ENCODE measurements around the gene GCNA. TPM values are rescaled to one million over a fixed set of nuclear protein-coding genes. Genes with fewer than 3 reads are reported as not detected.
A peak's percentile ranks its signal among the peaks of the same experiment; 100 is the strongest.

The GCNA gene
- total RNA-seq, 1 donor from 2014 or later, result 4.6 TPM

DNA sequence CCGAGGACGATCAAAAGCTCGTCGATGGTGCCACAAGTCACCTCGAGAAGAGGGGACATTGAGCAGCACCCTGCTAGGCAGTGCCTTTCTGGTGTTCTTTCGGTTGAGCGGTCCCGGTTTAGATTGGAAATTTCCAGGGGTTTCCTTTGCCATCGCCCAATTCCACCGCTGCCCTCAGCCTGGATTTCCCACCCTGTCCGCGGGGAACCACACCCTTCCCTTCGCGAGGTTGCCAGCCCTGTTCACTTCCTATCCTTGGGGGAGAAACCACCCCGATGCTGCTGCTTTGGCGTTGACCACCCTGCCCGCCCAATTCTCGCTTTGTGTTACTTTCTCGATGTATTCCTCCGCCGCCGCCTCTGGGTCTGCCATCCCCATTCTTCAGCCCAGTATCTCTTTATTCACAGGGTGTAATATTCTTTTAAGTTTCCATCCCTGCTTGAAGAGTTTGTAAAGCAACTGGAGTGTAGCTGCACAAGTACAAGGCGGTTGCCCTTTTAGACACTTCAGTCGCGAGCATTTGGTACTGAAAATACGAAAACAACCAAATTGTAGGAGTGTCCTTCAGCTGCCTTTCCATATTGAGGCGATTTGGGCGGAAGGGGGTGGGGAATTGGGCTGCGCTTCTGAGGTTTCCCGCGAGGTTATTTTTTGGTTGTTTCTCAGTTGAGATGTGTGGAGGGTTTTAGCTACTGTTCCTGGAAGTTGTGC lies 44.2 kb upstream of the GCNA start:
- DNase-seq (ENCODE audit: extremely low spot score, unreplicated experiment), result no peak
- Mint-ChIP-seq H3K27me3 (ENCODE audit: unreplicated experiment) (no peaks in the 10 kb centered on the region), H3K36me3 (ENCODE audit: unreplicated experiment) (no peaks in the 10 kb centered on the region), H3K4me3 (ENCODE audit: unreplicated experiment) (peak overlapping the region; percentile 92), H3K27ac (ENCODE audit: unreplicated experiment) (peak overlapping the region; percentile 90), H3K9me3 (ENCODE audit: unreplicated experiment) (peaks cover 6% of the 10 kb centered on the region), H3K4me1 (ENCODE audit: unreplicated experiment) (peaks cover 38% of the 10 kb centered on the region)
- TF ChIP-seq, protein P1, sequence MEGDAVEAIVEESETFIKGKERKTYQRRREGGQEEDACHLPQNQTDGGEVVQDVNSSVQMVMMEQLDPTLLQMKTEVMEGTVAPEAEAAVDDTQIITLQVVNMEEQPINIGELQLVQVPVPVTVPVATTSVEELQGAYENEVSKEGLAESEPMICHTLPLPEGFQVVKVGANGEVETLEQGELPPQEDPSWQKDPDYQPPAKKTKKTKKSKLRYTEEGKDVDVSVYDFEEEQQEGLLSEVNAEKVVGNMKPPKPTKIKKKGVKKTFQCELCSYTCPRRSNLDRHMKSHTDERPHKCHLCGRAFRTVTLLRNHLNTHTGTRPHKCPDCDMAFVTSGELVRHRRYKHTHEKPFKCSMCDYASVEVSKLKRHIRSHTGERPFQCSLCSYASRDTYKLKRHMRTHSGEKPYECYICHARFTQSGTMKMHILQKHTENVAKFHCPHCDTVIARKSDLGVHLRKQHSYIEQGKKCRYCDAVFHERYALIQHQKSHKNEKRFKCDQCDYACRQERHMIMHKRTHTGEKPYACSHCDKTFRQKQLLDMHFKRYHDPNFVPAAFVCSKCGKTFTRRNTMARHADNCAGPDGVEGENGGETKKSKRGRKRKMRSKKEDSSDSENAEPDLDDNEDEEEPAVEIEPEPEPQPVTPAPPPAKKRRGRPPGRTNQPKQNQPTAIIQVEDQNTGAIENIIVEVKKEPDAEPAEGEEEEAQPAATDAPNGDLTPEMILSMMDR (IDR thresholded peaks at IDR 0.05), result no peak

DNA sequence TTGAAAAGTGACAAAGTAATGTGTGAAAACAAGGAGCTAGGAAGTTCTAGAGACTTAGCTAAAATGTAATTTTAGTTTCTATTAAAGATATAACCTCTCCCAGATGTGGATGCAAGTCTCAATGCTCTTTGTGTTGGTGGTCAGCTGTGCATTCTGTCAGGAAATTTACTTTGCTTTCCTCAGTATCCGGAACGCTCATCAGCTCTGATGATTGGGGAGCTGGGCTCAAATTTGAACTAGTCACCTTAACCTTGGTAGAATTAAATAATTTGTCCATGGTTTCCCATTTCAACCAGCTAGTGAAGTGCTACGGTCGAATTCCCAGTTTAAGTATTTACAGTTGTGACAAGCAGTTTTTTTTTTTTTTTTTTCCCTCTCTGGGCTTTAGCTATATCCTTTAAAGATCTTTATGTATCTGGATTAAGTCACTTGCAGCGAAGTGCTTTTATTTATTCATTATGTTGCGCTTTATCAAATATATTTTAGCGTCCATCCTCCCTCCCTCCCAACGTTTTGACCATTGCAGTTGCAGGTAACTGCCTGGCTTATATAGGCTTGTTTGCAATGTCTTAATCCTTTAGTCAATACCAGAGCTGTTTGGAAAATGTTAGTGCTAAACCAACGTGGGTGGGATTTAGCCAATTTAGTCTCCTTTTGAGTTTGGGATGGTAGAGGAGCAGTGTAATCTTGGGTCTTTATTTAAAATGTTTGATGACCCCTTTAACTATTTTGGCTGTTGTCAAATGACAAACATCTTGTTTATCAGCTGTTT lies 43.3 kb upstream of the GCNA start:
- Mint-ChIP-seq H3K4me3 (ENCODE audit: unreplicated experiment) (peak overlapping the region; percentile 92), H3K9me3 (ENCODE audit: unreplicated experiment) (no peaks in the 10 kb centered on the region), H3K27me3 (ENCODE audit: unreplicated experiment) (no peaks in the 10 kb centered on the region), H3K36me3 (ENCODE audit: unreplicated experiment) (peaks cover 6% of the 10 kb centered on the region), H3K4me1 (ENCODE audit: unreplicated experiment) (peaks cover 47% of the 10 kb centered on the region), H3K27ac (ENCODE audit: unreplicated experiment) (peak overlapping the region; percentile 90)
- DNase-seq (ENCODE audit: extremely low spot score, unreplicated experiment), result no peak
- TF ChIP-seq, protein P1 (IDR thresholded peaks at IDR 0.05), result no peak

DNA sequence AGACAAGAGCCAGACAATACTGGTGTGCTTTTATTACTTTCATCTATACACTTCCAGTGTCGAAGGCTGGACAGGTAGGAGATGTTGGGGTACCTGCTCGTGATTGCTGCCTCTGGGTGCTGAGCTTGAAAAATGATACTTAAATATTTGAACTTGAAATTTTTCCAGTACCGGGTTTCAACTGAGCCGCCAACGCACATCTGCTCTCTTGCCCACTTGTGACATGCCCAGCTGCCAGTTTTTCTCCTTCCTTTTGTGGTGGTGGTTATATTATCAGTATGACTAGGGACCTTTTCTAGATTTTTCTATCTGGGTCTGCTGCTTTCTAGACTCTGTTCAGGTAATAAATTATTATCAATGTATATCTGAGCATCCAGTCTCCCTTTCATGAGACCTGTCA lies 42.0 kb upstream of the GCNA start:
- Mint-ChIP-seq H3K27ac (ENCODE audit: unreplicated experiment) (peak overlapping the region; percentile 29), H3K4me3 (ENCODE audit: unreplicated experiment) (peak overlapping the region; percentile 92), H3K27me3 (ENCODE audit: unreplicated experiment) (no peaks in the 10 kb centered on the region), H3K9me3 (ENCODE audit: unreplicated experiment) (no peaks in the 10 kb centered on the region), H3K36me3 (ENCODE audit: unreplicated experiment) (peaks cover 9% of the 10 kb centered on the region), H3K4me1 (ENCODE audit: unreplicated experiment) (peaks cover 54% of the 10 kb centered on the region)
- DNase-seq (ENCODE audit: extremely low spot score, unreplicated experiment), result no peak
- TF ChIP-seq, protein P1 (IDR thresholded peaks at IDR 0.05), result no peak

DNA sequence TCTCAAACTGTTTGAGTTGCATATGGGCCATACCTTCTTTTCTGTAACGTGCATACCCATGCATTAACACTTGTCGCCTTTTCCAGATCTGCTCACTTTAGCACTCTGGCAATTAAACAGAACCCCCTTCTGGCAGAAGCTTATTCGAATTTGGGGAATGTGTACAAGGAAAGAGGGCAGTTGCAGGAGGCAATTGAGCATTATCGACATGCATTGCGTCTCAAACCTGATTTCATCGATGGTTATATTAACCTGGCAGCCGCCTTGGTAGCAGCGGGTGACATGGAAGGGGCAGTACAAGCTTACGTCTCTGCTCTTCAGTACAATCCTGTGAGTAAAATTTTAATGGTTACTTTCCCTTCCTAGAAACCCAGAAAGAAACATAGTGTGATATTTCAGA lies 40.5 kb upstream of the GCNA start:
- Mint-ChIP-seq H3K27me3 (ENCODE audit: unreplicated experiment) (no peaks in the 10 kb centered on the region), H3K4me1 (ENCODE audit: unreplicated experiment) (peaks cover 58% of the 10 kb centered on the region), H3K9me3 (ENCODE audit: unreplicated experiment) (no peaks in the 10 kb centered on the region), H3K27ac (ENCODE audit: unreplicated experiment) (no peak overlapping the region), H3K36me3 (ENCODE audit: unreplicated experiment) (peaks cover 9% of the 10 kb centered on the region), H3K4me3 (ENCODE audit: unreplicated experiment) (no peak overlapping the region)
- TF ChIP-seq, protein P1 (IDR thresholded peaks at IDR 0.05), result no peak
- DNase-seq (ENCODE audit: extremely low spot score, unreplicated experiment), result no peak

DNA sequence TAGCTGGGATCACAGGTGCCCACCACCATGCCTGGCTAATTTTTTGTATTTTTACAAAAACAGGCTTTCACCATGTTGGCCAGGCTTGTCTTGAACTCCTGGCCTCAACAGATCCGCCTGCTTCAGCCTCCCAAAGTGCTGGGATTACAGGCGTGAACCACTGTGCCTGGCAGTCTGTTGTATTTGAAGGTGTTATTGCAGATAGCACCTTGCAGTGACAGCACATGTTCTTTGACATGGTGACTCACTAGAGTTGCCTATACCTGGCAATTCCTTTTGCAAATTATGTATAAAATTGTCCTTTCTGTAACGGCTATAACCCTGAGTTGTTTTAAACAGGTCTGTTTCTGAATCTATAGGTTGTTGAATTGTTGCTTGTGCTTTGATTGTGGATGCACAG lies 37.4 kb upstream of the GCNA start:
- no peak for DNase-seq (ENCODE audit: extremely low spot score, unreplicated experiment)
- Mint-ChIP-seq H3K36me3 (ENCODE audit: unreplicated experiment) (peaks cover 9% of the 10 kb centered on the region), H3K9me3 (ENCODE audit: unreplicated experiment) (no peaks in the 10 kb centered on the region), H3K4me3 (ENCODE audit: unreplicated experiment) (no peak overlapping the region), H3K4me1 (ENCODE audit: unreplicated experiment) (peaks cover 75% of the 10 kb centered on the region), H3K27ac (ENCODE audit: unreplicated experiment) (peak overlapping the region; percentile 84), H3K27me3 (ENCODE audit: unreplicated experiment) (no peaks in the 10 kb centered on the region)
- TF ChIP-seq, protein P1 (IDR thresholded peaks at IDR 0.05), result no peak

Data from osteocyte (in vitro differentiated cells).